ENCODE measurements around the gene POGLUT3. TPM values are rescaled to one million over a fixed set of nuclear protein-coding genes. Genes with fewer than 3 reads are reported as not detected.

The POGLUT3 gene
- total RNA-seq, 1 experiment from 2014 or later = 13.1 TPM

- TF ChIP-seq CTCF (conservative IDR thresholded peaks at IDR 0.05) = no peak
- Mint-ChIP-seq H3K9me3 (peaks cover 4 to 8% of the 10 kb centered on the region in 2 experiments; a peak in 4 of 5 replicates), H3K4me1 (peaks cover 9 to 11% of the 10 kb centered on the region in 2 experiments; a peak in 3 of 4 replicates), H3K36me3 (ENCODE audit: insufficient read depth in 1 of 3, low read depth in 3 of 3) (peaks cover 22 to 30% (median 27%) of the 10 kb centered on the region in 3 experiments), H3K27ac (no peak overlapping the region; a peak in 1 of 7 replicates), H3K4me3 (no peak overlapping the region), H3K27me3 (ENCODE audit: low read depth) (no peaks in the 10 kb centered on the region)
- H3K27me3 ChIP-seq (ENCODE audit: insufficient read depth, low read length) = no peaks in the 10 kb centered on the region
- H3K4me1 ChIP-seq (ENCODE audit: insufficient read depth, low read length) = no peaks in the 10 kb centered on the region
- H4K8ac ChIP-seq (replicated peaks; ENCODE audit: insufficient read length, low read depth, low read length) = no peak overlapping the region
- no peak overlapping the region for H2BK12ac ChIP-seq (ENCODE audit: insufficient read length, low read depth, low read length)
- no peak overlapping the region for H4K91ac ChIP-seq (ENCODE audit: insufficient read length, low read depth, low read length)
- H3K4me2 ChIP-seq (ENCODE audit: insufficient read depth, insufficient read length, low read length) = no peak overlapping the region
- no peak for DNase-seq
- no peak overlapping the region for H3K4ac ChIP-seq (ENCODE audit: low read depth, low read length)
- H3K27ac ChIP-seq (ENCODE audit: insufficient read length, low read depth, low read length) = no peak overlapping the region
- no peak overlapping the region for H3K56ac ChIP-seq (ENCODE audit: insufficient read length, low read depth, low read length)
- H2BK15ac ChIP-seq (ENCODE audit: low read depth, low read length) = no peak overlapping the region
- no peak overlapping the region for H2BK120ac ChIP-seq (ENCODE audit: low read depth, low read length, poor library complexity, severe bottlenecking)
- no peak overlapping the region for H3K18ac ChIP-seq (ENCODE audit: insufficient read length, low read depth, low read length)
- H4K20me1 ChIP-seq (ENCODE audit: control insufficient read depth, insufficient read depth, insufficient read length) = no peaks in the 10 kb centered on the region
- no peak overlapping the region for H2AFZ ChIP-seq (ENCODE audit: low read length)
- H3K9me3 ChIP-seq (ENCODE audit: control insufficient read depth, low read depth, low read length) = no peaks in the 10 kb centered on the region
- H2BK5ac ChIP-seq (ENCODE audit: insufficient read length, low read length) = no peak overlapping the region
- no peaks in the 10 kb centered on the region for H3K79me1 ChIP-seq (ENCODE audit: insufficient read depth, low read depth, low read length, poor library complexity, severe bottlenecking)
- no peaks in the 10 kb centered on the region; the same call in 1 of the 2 replicates for H3K79me2 ChIP-seq (ENCODE audit: insufficient read depth, low read length)
- H2AK5ac ChIP-seq (ENCODE audit: insufficient read length, low read length) = no peak overlapping the region
- no peak overlapping the region for H3K23ac ChIP-seq (ENCODE audit: insufficient read length, low read depth, low read length)
- H3T11ph ChIP-seq (ENCODE audit: low read length) = no peak overlapping the region
- H4K5ac ChIP-seq (ENCODE audit: insufficient read length, low read depth, low read length) = no peak overlapping the region
- H3K14ac ChIP-seq (ENCODE audit: insufficient read depth, low read length) = no peak overlapping the region
- no peak overlapping the region for H3K9ac ChIP-seq (ENCODE audit: extremely low read depth, insufficient read length, low read length)
- no CpG with 5 or more reads among the region's 3 CpGs for WGBS (ENCODE audit: extremely low coverage, insufficient read length, low lambda C conversion rate)
- no peak overlapping the region for H2BK20ac ChIP-seq (ENCODE audit: low read depth, low read length, poor library complexity, severe bottlenecking)
- no peaks in the 10 kb centered on the region for H3K23me2 ChIP-seq (ENCODE audit: insufficient read length, low read depth, low read length, poor library complexity, severe bottlenecking)
These were observed 11.9 kb downstream of the POGLUT3 start for GRCh38 chr11:108486331-108486730.

Measured in H9 (cell line).